T-helper 2 cell (primary cell): ENCODE data around the gene PTPRD.

Experiments used
- DNase-seq, 5 experiments: peaks; one replicate each; pipeline versions ENCODE4 v3.0.0 to v3.0.0-alpha.2; 2012 to 2022

Gene PTPRD

GRCh38 chr9:8267636-8268035 lies 2345.2 kb downstream of the PTPRD start:
- DNase-seq, result no peak

GRCh38 chr9:8266861-8267260 lies 2345.9 kb downstream of the PTPRD start:
- DNase-seq, result no peak

GRCh38 chr9:8265281-8265680 lies 2347.5 kb downstream of the PTPRD start:
- DNase-seq, result no peak
